Stimulated activated naive B cell treated with anti-CD40 and anti-IgM and Interleukin-4, amounts not matched to agents 10 μg/mL and 1 μg/mL and 100 μg/mL, for 72 hours (primary cell): ENCODE data around the gene TEX22.

Experiments used
- ATAC-seq, 2 donors: fragments of 150-1000 bp; cut with Tn5 transposase; replicated peaks; 2 replicates each; pipeline ENCODE4 v1.10.0; 2021; ENCODE audit warnings: moderate library complexity in 1 of 2
- DNase-seq: peaks from one replicate; pipeline ENCODE4 v3.0.0; 2021
- H3K27ac Mint-ChIP-seq: one replicate; pipeline ENCODE4 v1.8.0; 2022; ENCODE audit warnings: mild to moderate bottlenecking, mixed read lengths
- H3K27me3 Mint-ChIP-seq, 2 donors: one replicate each; pipeline ENCODE4 v1.8.0; 2022; ENCODE audit warnings: mixed read lengths in 2 of 2
- H3K36me3 Mint-ChIP-seq, 2 donors: one replicate each; pipeline ENCODE4 v1.8.0; 2022; ENCODE audit warnings: mixed read lengths in 2 of 2, mild to moderate bottlenecking in 1 of 2
- H3K4me1 Mint-ChIP-seq, 2 donors: one replicate each; pipeline ENCODE4 v1.8.0; 2022; ENCODE audit warnings: mixed read lengths in 2 of 2, mild to moderate bottlenecking in 1 of 2
- H3K4me3 Mint-ChIP-seq, 2 donors: one replicate each; pipeline ENCODE4 v1.8.0; 2022; ENCODE audit warnings: mild to moderate bottlenecking in 2 of 2, mixed read lengths in 2 of 2, moderate library complexity in 1 of 2
- H3K9me3 Mint-ChIP-seq, 2 donors: one replicate each; pipeline ENCODE4 v1.8.0; 2022; ENCODE audit warnings: mixed read lengths in 2 of 2, mild to moderate bottlenecking in 1 of 2

Gene TEX22

GRCh38 chr14:105460116-105460515 is 61.8 kb downstream of the TEX22 start:
- no peak for ATAC-seq
- Mint-ChIP-seq H3K4me1 (peaks cover 0 to 8% of the 10 kb centered on the region in 2 donors), H3K27me3 (no peaks in the 10 kb centered on the region), H3K4me3 (no peak overlapping the region), H3K36me3 (peaks cover 24 to 33% of the 10 kb centered on the region in 2 donors), H3K27ac (no peak overlapping the region), H3K9me3 (no peaks in the 10 kb centered on the region)
- no peak for DNase-seq

GRCh38 chr14:105460616-105461015 is 62.3 kb downstream of the TEX22 start:
- Mint-ChIP-seq H3K4me3 (no peak overlapping the region), H3K27me3 (no peaks in the 10 kb centered on the region), H3K36me3 (peaks cover 22 to 31% of the 10 kb centered on the region in 2 donors), H3K27ac (no peak overlapping the region), H3K9me3 (no peaks in the 10 kb centered on the region), H3K4me1 (peaks cover 0 to 4% of the 10 kb centered on the region in 2 donors)
- ATAC-seq (no peak), DNase-seq (no peak)

GRCh38 chr14:105461903-105462302 is 63.6 kb downstream of the TEX22 start:
- DNase-seq (no peak), ATAC-seq (no peak)
- Mint-ChIP-seq H3K4me1 (peaks cover 0 to 4% of the 10 kb centered on the region in 2 donors), H3K4me3 (no peak overlapping the region), H3K9me3 (no peaks in the 10 kb centered on the region), H3K27me3 (no peaks in the 10 kb centered on the region), H3K27ac (no peak overlapping the region), H3K36me3 (peaks cover 21 to 27% of the 10 kb centered on the region in 2 donors)
